ENCODE results near the gene SEPTIN5.
A peak's percentile ranks its signal among the peaks of the same experiment; 100 is the strongest.

SEPTIN5 gene

DNA sequence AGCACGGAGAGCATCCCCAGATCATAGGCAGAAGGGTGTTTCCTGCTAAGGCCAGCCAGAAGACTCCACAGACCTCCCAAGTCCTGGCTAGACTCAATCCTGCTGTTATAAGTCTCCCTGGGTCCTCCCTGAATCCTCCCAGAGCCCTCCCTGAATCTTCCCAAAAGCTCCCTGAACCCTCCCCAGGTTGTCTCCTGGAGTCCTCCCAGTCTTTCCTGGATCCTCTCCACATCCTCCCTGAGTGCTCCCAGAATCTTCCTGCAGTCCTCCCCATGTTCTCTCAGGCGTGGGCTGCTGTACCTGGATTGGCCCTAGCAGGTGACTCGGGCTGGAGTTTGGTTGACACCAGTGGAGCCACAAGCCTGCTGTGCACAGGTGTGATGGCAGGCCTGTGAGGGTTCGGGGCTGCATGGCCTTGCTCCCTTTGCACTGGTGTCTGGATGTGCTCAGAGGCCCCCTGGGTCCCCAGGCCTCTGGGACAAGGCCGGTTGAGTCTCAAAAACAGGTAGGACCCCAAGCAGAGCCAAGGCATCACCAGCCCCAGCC is 20.6 kb downstream of the SEPTIN5 start:
- H3K27me3 Mint-ChIP-seq (ENCODE audit: low read depth, poor library complexity): peaks cover 54% of the 10 kb centered on the region

GRCh38 chr22:19735665-19736510 is 21.6 kb downstream of the SEPTIN5 start:
- no peak overlapping the region for H3K27ac Mint-ChIP-seq
- H3K36me3 Mint-ChIP-seq (ENCODE audit: low read depth): no peaks in the 10 kb centered on the region
- H3K4me3 Mint-ChIP-seq: no peak overlapping the region

More for the DNA sequence above, 20.6 kb downstream of the SEPTIN5 start:
- H3K27ac Mint-ChIP-seq: no peak overlapping the region
- H3K9me3 Mint-ChIP-seq: no peaks in the 10 kb centered on the region
- TF ChIP-seq, protein P1, sequence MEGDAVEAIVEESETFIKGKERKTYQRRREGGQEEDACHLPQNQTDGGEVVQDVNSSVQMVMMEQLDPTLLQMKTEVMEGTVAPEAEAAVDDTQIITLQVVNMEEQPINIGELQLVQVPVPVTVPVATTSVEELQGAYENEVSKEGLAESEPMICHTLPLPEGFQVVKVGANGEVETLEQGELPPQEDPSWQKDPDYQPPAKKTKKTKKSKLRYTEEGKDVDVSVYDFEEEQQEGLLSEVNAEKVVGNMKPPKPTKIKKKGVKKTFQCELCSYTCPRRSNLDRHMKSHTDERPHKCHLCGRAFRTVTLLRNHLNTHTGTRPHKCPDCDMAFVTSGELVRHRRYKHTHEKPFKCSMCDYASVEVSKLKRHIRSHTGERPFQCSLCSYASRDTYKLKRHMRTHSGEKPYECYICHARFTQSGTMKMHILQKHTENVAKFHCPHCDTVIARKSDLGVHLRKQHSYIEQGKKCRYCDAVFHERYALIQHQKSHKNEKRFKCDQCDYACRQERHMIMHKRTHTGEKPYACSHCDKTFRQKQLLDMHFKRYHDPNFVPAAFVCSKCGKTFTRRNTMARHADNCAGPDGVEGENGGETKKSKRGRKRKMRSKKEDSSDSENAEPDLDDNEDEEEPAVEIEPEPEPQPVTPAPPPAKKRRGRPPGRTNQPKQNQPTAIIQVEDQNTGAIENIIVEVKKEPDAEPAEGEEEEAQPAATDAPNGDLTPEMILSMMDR (IDR thresholded peaks at IDR 0.05): no peak
- H3K4me1 Mint-ChIP-seq: peaks cover 44% of the 10 kb centered on the region
- no peaks in the 10 kb centered on the region for H3K36me3 Mint-ChIP-seq (ENCODE audit: low read depth)
- no peak for DNase-seq
- H3K4me3 Mint-ChIP-seq: no peak overlapping the region

GRCh38 chr22:19737846-19738663 is 23.8 kb downstream of the SEPTIN5 start:
- TF ChIP-seq, protein P1 (IDR thresholded peaks at IDR 0.05): no peak

More at GRCh38 chr22:19735665-19736510, 21.6 kb downstream of the SEPTIN5 start:
- DNase-seq: peak; percentile 80
- H3K4me1 Mint-ChIP-seq: peaks cover 49% of the 10 kb centered on the region
- TF ChIP-seq, protein P1 (IDR thresholded peaks at IDR 0.05): no peak
- H3K27me3 Mint-ChIP-seq (ENCODE audit: low read depth, poor library complexity): peaks cover 45% of the 10 kb centered on the region
- no peaks in the 10 kb centered on the region for H3K9me3 Mint-ChIP-seq

GRCh38 chr22:19738664-19739447 is 24.6 kb downstream of the SEPTIN5 start:
- Mint-ChIP-seq H3K27me3 (ENCODE audit: low read depth, poor library complexity) (peaks cover 36% of the 10 kb centered on the region), H3K4me3 (no peak overlapping the region), H3K4me1 (peaks cover 45% of the 10 kb centered on the region), H3K27ac (no peak overlapping the region), H3K9me3 (no peaks in the 10 kb centered on the region), H3K36me3 (ENCODE audit: low read depth) (no peaks in the 10 kb centered on the region)
- TF ChIP-seq, protein P1 (IDR thresholded peaks at IDR 0.05): no peak
- DNase-seq: peak; percentile 44

More at GRCh38 chr22:19737846-19738663, 23.8 kb downstream of the SEPTIN5 start:
- peaks cover 45% of the 10 kb centered on the region for H3K4me1 Mint-ChIP-seq
- no peak overlapping the region for H3K27ac Mint-ChIP-seq
- peaks cover 42% of the 10 kb centered on the region for H3K27me3 Mint-ChIP-seq (ENCODE audit: low read depth, poor library complexity)
- no peaks in the 10 kb centered on the region for H3K36me3 Mint-ChIP-seq (ENCODE audit: low read depth)
- H3K9me3 Mint-ChIP-seq: no peaks in the 10 kb centered on the region
- no peak overlapping the region for H3K4me3 Mint-ChIP-seq
- DNase-seq: peak; percentile 58

- Mint-ChIP-seq H3K4me1 (peaks cover 45% of the 10 kb centered on the region), H3K36me3 (ENCODE audit: low read depth) (no peaks in the 10 kb centered on the region), H3K4me3 (no peak overlapping the region), H3K27ac (no peak overlapping the region), H3K9me3 (no peaks in the 10 kb centered on the region), H3K27me3 (ENCODE audit: low read depth, poor library complexity) (peaks cover 36% of the 10 kb centered on the region)
- DNase-seq: no peak
- TF ChIP-seq, protein P1 (IDR thresholded peaks at IDR 0.05): no peak
Measured at GRCh38 chr22:19739448-19739895, 25.2 kb downstream of the SEPTIN5 start.

All from nephron progenitor cell (in vitro differentiated cells).